Panc1 (cell line): ENCODE measurements around the gene INPP1. TPM values are rescaled to one million over a fixed set of nuclear protein-coding genes. Genes with fewer than 3 reads are reported as not detected.

Source experiments
- ATAC-seq: fragments of 200-7000 bp; cut with Tn5 transposase; 2 replicates; pipeline ENCODE4 v1.9.1; 2020; ENCODE audit warnings: mild to moderate bottlenecking, moderate library complexity
- BruUV-seq: library from RNA; stranded (reverse); fragments of 400-500 nt; replicated peaks from 2 replicates; lab custom pipeline; 2021; lab: Mats Ljungman, UMichigan
- CTCF ChIA-PET: fragments of 300-600 bp; sonication (Branson Sonifier 250); formaldehyde crosslinking; loops from one replicate; lab custom pipeline; 2022; ENCODE audit warnings: antibody characterized with exemption; lab: Charles Lee
- POLR2A ChIA-PET: fragments of 300-600 bp; sonication (Branson Sonifier 250); formaldehyde crosslinking; loops from one replicate; lab custom pipeline; 2022; ENCODE audit warnings: antibody characterized with exemption; lab: Charles Lee
- DNase-seq: peaks from one replicate; pipeline ENCODE4 v3.0.0-alpha.2; 2010; ENCODE audit warnings: low read depth, low spot score
- H3K27ac ChIP-seq: 2 replicates; pipeline ENCODE4 v1.5.1; 2011; ENCODE audit warnings: mild to moderate bottlenecking, low read length, inconsistent platforms
- H3K27me3 ChIP-seq: fragments of 200-500 bp; sonication (Bioruptor generic); 2 replicates; pipeline ENCODE4 v1.6.0; 2014; ENCODE audit warnings: low read length, inconsistent platforms; ENCODE audit not compliant: control insufficient read depth, insufficient read depth
- H3K36me3 ChIP-seq: fragments of 200-500 bp; sonication (Bioruptor generic); 2 replicates; pipeline ENCODE4 v1.5.1; 2014; ENCODE audit warnings: inconsistent platforms, mild to moderate bottlenecking, low read length, moderate library complexity; ENCODE audit not compliant: control insufficient read depth, insufficient read depth
- H3K4me1 ChIP-seq: 2 replicates; pipeline ENCODE4 v1.5.1; 2011; ENCODE audit warnings: inconsistent platforms, mild to moderate bottlenecking, low read length, moderate library complexity; ENCODE audit not compliant: control insufficient read depth, insufficient read depth
- H3K4me3 ChIP-seq, 2 experiments: 2 replicates each; pipeline ENCODE4 v1.5.1; 2011 to 2012; ENCODE audit warnings: low read depth in 2 of 2, low read length in 2 of 2, mild to moderate bottlenecking in 2 of 2, inconsistent platforms in 1 of 2, moderate library complexity in 1 of 2
- H3K9me3 ChIP-seq: fragments of 200-500 bp; sonication (Bioruptor generic); 2 replicates; pipeline ENCODE4 v1.5.1; 2014; ENCODE audit warnings: low read depth, mild to moderate bottlenecking, inconsistent platforms, low read length, moderate library complexity; ENCODE audit not compliant: control insufficient read depth, insufficient read depth
- POLR2AphosphoS5 ChIP-seq: IDR thresholded peaks from 2 replicates; pipeline ENCODE4 v1.6.1; 2012; ENCODE audit warnings: mild to moderate bottlenecking, low read depth, low read length, moderate library complexity
- SIN3A ChIP-seq: IDR thresholded peaks from 2 replicates; pipeline ENCODE4 v1.6.1; 2012; ENCODE audit warnings: low read depth, mild to moderate bottlenecking, low read length, moderate library complexity, borderline replicate concordance; ENCODE audit not compliant: insufficient read depth
- TCF7L2 ChIP-seq: IDR thresholded peaks from 2 replicates; pipeline ENCODE4 v1.6.1; 2011; ENCODE audit warnings: mild to moderate bottlenecking, low read depth, low read length, inconsistent platforms
- in situ Hi-C: cut with HindIII; loops from 2 replicates; pipeline ENCODE4 v1.10.0; 2016; ENCODE audit warnings: low sequenced_read_pairs, low pct_unique_long_range_greater_than_20kb
- intact Hi-C: fragments of 100-400 bp; cut with micrococcal nuclease; formaldehyde crosslinking; loops from one replicate; pipeline ENCODE4 v1.10.0; 2022; ENCODE audit not compliant: unreplicated experiment
- total RNA-seq: library from RNA; stranded (reverse); gene quantifications from one replicate; pipeline ENCODE4 v1.2.1, GENCODE V29; 2021; ENCODE audit not compliant: unreplicated experiment
- TF ChIP-seq, protein P1 (sequence below), 2 experiments: IDR thresholded peaks; 2 replicates each; pipeline ENCODE4 v1.6.1; 2011 to 2012; ENCODE audit warnings: low read depth in 2 of 2, control low read depth in 1 of 2, low read length in 1 of 2, mild to moderate bottlenecking in 1 of 2, moderate library complexity in 1 of 2; ENCODE audit not compliant: insufficient read depth in 1 of 2
- TF ChIP-seq, protein P2 (sequence below): fragments of 450-650 bp; IDR thresholded peaks from 2 replicates; pipeline ENCODE4 v1.5.1; 2017; ENCODE audit warnings: mild to moderate bottlenecking

The INPP1 gene
- total RNA-seq, 1 experiment from 2014 or later = 10.8 TPM

DNA sequence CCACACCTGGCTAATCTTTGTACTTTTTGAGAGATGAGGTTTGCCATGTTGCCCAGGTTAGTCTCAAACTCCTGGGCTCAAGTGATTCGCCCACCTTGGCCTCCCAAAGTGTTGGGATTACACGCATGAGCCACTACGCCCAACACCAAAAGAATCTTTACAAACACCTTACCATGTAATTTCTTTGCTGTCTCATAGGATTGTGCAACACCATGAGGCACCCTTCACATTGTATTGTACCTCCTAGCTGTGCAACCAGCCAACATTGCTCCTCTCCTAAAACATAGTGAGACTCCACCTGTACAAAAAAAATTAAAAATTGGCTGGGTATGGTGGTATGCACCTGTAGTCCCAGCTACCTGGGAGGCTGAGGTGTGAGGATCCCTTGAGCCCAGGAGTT, 61.7 kb downstream of the INPP1 start:
- in situ Hi-C loops (no loop called here), intact Hi-C loops (no loop called here)
- Histone ChIP-seq H3K27me3 (peaks cover 13% of the 10 kb centered on the region), H3K4me1 (peaks cover 6% of the 10 kb centered on the region), H3K36me3 (no peaks in the 10 kb centered on the region), H3K9me3 (no peaks in the 10 kb centered on the region), H3K4me3 (no peak overlapping the region), H3K27ac (no peak overlapping the region)
- CTCF ChIA-PET = no interaction called here
- POLR2A ChIA-PET = no interaction called here
- TF ChIP-seq SIN3A = no peak
- TF ChIP-seq, protein P1, sequence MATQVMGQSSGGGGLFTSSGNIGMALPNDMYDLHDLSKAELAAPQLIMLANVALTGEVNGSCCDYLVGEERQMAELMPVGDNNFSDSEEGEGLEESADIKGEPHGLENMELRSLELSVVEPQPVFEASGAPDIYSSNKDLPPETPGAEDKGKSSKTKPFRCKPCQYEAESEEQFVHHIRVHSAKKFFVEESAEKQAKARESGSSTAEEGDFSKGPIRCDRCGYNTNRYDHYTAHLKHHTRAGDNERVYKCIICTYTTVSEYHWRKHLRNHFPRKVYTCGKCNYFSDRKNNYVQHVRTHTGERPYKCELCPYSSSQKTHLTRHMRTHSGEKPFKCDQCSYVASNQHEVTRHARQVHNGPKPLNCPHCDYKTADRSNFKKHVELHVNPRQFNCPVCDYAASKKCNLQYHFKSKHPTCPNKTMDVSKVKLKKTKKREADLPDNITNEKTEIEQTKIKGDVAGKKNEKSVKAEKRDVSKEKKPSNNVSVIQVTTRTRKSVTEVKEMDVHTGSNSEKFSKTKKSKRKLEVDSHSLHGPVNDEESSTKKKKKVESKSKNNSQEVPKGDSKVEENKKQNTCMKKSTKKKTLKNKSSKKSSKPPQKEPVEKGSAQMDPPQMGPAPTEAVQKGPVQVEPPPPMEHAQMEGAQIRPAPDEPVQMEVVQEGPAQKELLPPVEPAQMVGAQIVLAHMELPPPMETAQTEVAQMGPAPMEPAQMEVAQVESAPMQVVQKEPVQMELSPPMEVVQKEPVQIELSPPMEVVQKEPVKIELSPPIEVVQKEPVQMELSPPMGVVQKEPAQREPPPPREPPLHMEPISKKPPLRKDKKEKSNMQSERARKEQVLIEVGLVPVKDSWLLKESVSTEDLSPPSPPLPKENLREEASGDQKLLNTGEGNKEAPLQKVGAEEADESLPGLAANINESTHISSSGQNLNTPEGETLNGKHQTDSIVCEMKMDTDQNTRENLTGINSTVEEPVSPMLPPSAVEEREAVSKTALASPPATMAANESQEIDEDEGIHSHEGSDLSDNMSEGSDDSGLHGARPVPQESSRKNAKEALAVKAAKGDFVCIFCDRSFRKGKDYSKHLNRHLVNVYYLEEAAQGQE (IDR thresholded peaks at IDR 0.05; ENCODE audit: insufficient read depth in 1 of 2, low read depth in 2 of 2, low read length in 1 of 2) = no peak
- TF ChIP-seq TCF7L2 = no peak
- no peak for TF ChIP-seq POLR2AphosphoS5
- TF ChIP-seq, protein P2, sequence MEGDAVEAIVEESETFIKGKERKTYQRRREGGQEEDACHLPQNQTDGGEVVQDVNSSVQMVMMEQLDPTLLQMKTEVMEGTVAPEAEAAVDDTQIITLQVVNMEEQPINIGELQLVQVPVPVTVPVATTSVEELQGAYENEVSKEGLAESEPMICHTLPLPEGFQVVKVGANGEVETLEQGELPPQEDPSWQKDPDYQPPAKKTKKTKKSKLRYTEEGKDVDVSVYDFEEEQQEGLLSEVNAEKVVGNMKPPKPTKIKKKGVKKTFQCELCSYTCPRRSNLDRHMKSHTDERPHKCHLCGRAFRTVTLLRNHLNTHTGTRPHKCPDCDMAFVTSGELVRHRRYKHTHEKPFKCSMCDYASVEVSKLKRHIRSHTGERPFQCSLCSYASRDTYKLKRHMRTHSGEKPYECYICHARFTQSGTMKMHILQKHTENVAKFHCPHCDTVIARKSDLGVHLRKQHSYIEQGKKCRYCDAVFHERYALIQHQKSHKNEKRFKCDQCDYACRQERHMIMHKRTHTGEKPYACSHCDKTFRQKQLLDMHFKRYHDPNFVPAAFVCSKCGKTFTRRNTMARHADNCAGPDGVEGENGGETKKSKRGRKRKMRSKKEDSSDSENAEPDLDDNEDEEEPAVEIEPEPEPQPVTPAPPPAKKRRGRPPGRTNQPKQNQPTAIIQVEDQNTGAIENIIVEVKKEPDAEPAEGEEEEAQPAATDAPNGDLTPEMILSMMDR = no peak
- ATAC-seq (no peak), DNase-seq (no peak)
- BruUV-seq = no TSS peak

DNA sequence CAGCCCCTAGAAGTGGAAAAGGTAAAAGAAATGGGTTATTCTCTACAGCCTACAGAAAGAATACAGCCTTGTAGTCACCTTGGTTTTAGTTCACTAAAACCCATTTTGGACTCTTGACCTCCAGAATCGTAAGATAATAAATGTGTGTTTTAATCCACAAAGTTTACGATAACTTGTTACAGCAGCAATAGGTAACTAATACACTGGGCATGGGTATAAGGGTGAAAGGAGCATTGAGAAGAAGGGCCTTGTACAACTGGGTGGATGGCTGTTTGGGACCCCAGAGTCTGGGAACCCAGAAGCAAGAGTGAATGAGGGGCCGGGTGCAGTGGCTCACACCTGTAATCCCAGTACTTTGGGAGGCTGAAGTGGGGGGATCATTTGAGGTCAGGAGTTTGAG, 62.6 kb downstream of the INPP1 start:
- no peak overlapping the region for H3K27ac ChIP-seq
- H3K9me3 ChIP-seq = no peaks in the 10 kb centered on the region
- CTCF ChIA-PET = no interaction called here
- ATAC-seq (no peak), DNase-seq (no peak)
- intact Hi-C loops (no loop called here), in situ Hi-C loops (no loop called here)
- TF ChIP-seq POLR2AphosphoS5 = no peak
- TF ChIP-seq, protein P1 (IDR thresholded peaks at IDR 0.05; ENCODE audit: insufficient read depth in 1 of 2, low read depth in 2 of 2, low read length in 1 of 2) = no peak
- TF ChIP-seq TCF7L2 = no peak
- no peak for TF ChIP-seq SIN3A
- TF ChIP-seq, protein P2 = no peak
- POLR2A ChIA-PET = no interaction called here
- H3K4me1 ChIP-seq = peaks cover 6% of the 10 kb centered on the region
- H3K36me3 ChIP-seq = no peaks in the 10 kb centered on the region
- H3K27me3 ChIP-seq = peaks cover 13% of the 10 kb centered on the region
- no TSS peak for BruUV-seq
- no peak overlapping the region for H3K4me3 ChIP-seq
